ENCODE data around the gene POLQ.

The POLQ gene

DNA sequence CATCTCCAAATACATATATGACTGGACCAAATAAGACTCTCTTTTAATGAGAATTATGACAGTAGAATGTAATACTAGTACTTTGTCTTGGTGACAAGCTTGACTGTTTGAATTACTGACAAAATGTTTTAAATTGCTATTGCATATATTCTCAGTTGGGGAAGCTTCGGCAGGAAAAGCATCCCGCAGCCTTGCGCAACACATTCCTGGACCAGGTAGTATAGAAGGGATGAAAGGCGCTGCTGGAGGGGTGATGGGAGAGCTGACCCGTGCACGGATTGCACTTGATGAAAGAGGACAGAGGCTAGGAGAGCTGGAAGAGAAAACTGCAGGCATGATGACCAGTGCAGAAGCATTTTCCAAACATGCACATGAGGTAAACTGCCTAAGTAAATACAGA is 127.6 kb downstream of the POLQ start:
- H3K79me2 ChIP-seq (ENCODE audit: insufficient read depth, low read length): no peaks in the 10 kb centered on the region
- H3K27ac ChIP-seq (ENCODE audit: low read length): no peak overlapping the region
- H3K27me3 ChIP-seq (ENCODE audit: insufficient read depth, low read length, poor library complexity): no peaks in the 10 kb centered on the region
- TF ChIP-seq, protein P1, sequence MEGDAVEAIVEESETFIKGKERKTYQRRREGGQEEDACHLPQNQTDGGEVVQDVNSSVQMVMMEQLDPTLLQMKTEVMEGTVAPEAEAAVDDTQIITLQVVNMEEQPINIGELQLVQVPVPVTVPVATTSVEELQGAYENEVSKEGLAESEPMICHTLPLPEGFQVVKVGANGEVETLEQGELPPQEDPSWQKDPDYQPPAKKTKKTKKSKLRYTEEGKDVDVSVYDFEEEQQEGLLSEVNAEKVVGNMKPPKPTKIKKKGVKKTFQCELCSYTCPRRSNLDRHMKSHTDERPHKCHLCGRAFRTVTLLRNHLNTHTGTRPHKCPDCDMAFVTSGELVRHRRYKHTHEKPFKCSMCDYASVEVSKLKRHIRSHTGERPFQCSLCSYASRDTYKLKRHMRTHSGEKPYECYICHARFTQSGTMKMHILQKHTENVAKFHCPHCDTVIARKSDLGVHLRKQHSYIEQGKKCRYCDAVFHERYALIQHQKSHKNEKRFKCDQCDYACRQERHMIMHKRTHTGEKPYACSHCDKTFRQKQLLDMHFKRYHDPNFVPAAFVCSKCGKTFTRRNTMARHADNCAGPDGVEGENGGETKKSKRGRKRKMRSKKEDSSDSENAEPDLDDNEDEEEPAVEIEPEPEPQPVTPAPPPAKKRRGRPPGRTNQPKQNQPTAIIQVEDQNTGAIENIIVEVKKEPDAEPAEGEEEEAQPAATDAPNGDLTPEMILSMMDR (IDR thresholded peaks at IDR 0.05; ENCODE audit: borderline replicate concordance, extremely low read depth, low read length, poor library complexity, severe bottlenecking): no peak
- TF ChIP-seq EZH2 (IDR thresholded peaks at IDR 0.05; ENCODE audit: borderline replicate concordance, low read depth, low read length, severe bottlenecking): no peak
- no peak overlapping the region for H3K4me2 ChIP-seq (ENCODE audit: insufficient read depth, low read length)
- no peak overlapping the region for H2AFZ ChIP-seq (ENCODE audit: low read depth, low read length)
- H3K36me3 ChIP-seq (ENCODE audit: insufficient read depth, low read length): peaks cover 4% of the 10 kb centered on the region; the same call in 1 of the 2 replicates
- ATAC-seq (ENCODE audit: insufficient read depth, low read depth) (no peak), DNase-seq (no peak)
- H3K4me3 ChIP-seq (ENCODE audit: low read depth in 1 of 2, low read length in 2 of 2): no peak overlapping the region
- H3K9me3 ChIP-seq (ENCODE audit: insufficient read depth, low read length, severe bottlenecking): no peaks in the 10 kb centered on the region
- no peaks in the 10 kb centered on the region for H3K4me1 ChIP-seq (ENCODE audit: insufficient read depth, low read length)
- H4K20me1 ChIP-seq (ENCODE audit: insufficient read depth, low read length): no peaks in the 10 kb centered on the region
- H3K9ac ChIP-seq (ENCODE audit: low read depth, low read length): no peak overlapping the region

DNA sequence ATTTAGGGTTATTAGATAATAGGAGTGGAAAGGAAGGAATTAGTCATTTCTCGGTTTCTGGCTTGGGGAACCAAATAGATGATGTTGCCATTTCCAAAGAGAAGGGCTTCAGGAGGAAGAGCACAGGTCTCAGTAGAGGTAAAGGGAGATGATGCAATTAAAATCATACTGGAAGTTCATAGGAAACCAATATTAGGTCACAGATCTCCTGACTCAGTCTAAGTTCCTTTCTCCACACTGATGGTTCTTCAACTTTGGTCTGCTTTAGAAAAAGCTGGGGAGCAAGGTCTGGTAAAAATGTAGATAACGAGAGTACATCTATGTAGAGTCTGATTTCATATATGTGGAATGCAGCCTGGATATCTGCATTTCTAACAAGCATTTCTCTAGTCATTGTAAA is 130.9 kb downstream of the POLQ start:
- H3K9ac ChIP-seq (ENCODE audit: low read depth, low read length): no peak overlapping the region
- H3K27ac ChIP-seq (ENCODE audit: low read length): no peak overlapping the region
- no peak overlapping the region for H3K4me3 ChIP-seq (ENCODE audit: low read depth in 1 of 2, low read length in 2 of 2)
- no peak for ATAC-seq (ENCODE audit: insufficient read depth, low read depth)
- TF ChIP-seq EZH2 (IDR thresholded peaks at IDR 0.05; ENCODE audit: borderline replicate concordance, low read depth, low read length, severe bottlenecking): no peak
- TF ChIP-seq, protein P1 (IDR thresholded peaks at IDR 0.05; ENCODE audit: borderline replicate concordance, extremely low read depth, low read length, poor library complexity, severe bottlenecking): no peak
- H3K27me3 ChIP-seq (ENCODE audit: insufficient read depth, low read length, poor library complexity): no peaks in the 10 kb centered on the region
- no peaks in the 10 kb centered on the region for H3K9me3 ChIP-seq (ENCODE audit: insufficient read depth, low read length, severe bottlenecking)
- no peaks in the 10 kb centered on the region for H3K4me1 ChIP-seq (ENCODE audit: insufficient read depth, low read length)
- no peaks in the 10 kb centered on the region for H4K20me1 ChIP-seq (ENCODE audit: insufficient read depth, low read length)
- DNase-seq: no peak
- H2AFZ ChIP-seq (ENCODE audit: low read depth, low read length): no peak overlapping the region
- H3K79me2 ChIP-seq (ENCODE audit: insufficient read depth, low read length): no peaks in the 10 kb centered on the region
- no peaks in the 10 kb centered on the region for H3K36me3 ChIP-seq (ENCODE audit: insufficient read depth, low read length)
- no peak overlapping the region for H3K4me2 ChIP-seq (ENCODE audit: insufficient read depth, low read length)

DNA sequence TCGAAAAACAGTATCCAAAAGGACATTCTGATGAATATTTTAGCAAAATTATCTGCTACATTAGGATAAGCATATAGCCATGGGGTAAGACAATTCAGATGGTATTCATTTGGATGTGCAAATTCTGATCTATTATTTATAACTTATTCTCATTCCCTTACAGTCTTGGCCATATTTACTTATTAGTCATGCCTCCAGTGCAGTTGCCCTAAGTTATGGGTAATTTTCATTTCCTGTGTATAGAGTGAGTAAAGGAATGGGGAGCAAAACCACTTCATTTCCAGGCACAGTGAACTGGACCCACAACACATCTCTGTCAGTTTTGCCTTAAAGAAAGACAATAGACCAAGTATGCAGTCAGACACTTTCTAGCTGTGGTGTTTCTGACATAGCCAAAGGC is 134.3 kb downstream of the POLQ start:
- no peak overlapping the region for H2AFZ ChIP-seq (ENCODE audit: low read depth, low read length)
- no peak overlapping the region for H3K9ac ChIP-seq (ENCODE audit: low read depth, low read length)
- TF ChIP-seq, protein P1 (IDR thresholded peaks at IDR 0.05; ENCODE audit: borderline replicate concordance, extremely low read depth, low read length, poor library complexity, severe bottlenecking): no peak
- TF ChIP-seq EZH2 (IDR thresholded peaks at IDR 0.05; ENCODE audit: borderline replicate concordance, low read depth, low read length, severe bottlenecking): no peak
- H3K4me1 ChIP-seq (ENCODE audit: insufficient read depth, low read length): no peaks in the 10 kb centered on the region
- H3K4me3 ChIP-seq (ENCODE audit: low read depth in 1 of 2, low read length in 2 of 2): no peak overlapping the region
- H3K4me2 ChIP-seq (ENCODE audit: insufficient read depth, low read length): no peak overlapping the region
- H3K27ac ChIP-seq (ENCODE audit: low read length): no peak overlapping the region
- H3K79me2 ChIP-seq (ENCODE audit: insufficient read depth, low read length): no peaks in the 10 kb centered on the region
- no peaks in the 10 kb centered on the region for H3K27me3 ChIP-seq (ENCODE audit: insufficient read depth, low read length, poor library complexity)
- H4K20me1 ChIP-seq (ENCODE audit: insufficient read depth, low read length): no peaks in the 10 kb centered on the region
- no peaks in the 10 kb centered on the region for H3K9me3 ChIP-seq (ENCODE audit: insufficient read depth, low read length, severe bottlenecking)
- DNase-seq (no peak), ATAC-seq (ENCODE audit: insufficient read depth, low read depth) (no peak)
- no peaks in the 10 kb centered on the region for H3K36me3 ChIP-seq (ENCODE audit: insufficient read depth, low read length)

DNA sequence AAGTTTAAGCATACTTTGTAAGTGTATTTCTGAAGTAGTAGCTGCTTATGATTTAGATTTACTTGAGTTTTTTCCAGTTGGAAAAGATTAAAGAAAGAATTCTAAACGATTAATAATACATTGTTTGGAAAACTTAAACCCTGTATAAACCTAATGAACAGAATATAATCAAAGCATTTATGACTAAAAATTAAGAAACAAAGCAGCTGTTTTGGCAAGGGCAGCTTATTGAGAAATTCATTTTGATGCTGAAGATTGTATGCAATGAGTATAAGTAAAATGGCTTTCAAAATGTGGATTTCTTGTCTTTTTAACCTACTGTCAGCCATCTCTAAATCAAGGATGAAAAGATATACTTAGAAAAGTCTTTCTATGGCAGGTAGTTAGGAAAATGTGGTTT is 140.2 kb downstream of the POLQ start:
- no peak overlapping the region for H3K4me2 ChIP-seq (ENCODE audit: insufficient read depth, low read length)
- DNase-seq (no peak), ATAC-seq (ENCODE audit: insufficient read depth, low read depth) (no peak)
- no peak overlapping the region for H3K9ac ChIP-seq (ENCODE audit: low read depth, low read length)
- H3K4me3 ChIP-seq (ENCODE audit: low read depth in 1 of 2, low read length in 2 of 2): no peak overlapping the region
- no peak for TF ChIP-seq EZH2 (IDR thresholded peaks at IDR 0.05; ENCODE audit: borderline replicate concordance, low read depth, low read length, severe bottlenecking)
- TF ChIP-seq, protein P1 (IDR thresholded peaks at IDR 0.05; ENCODE audit: borderline replicate concordance, extremely low read depth, low read length, poor library complexity, severe bottlenecking): no peak
- H3K36me3 ChIP-seq (ENCODE audit: insufficient read depth, low read length): no peaks in the 10 kb centered on the region
- H3K9me3 ChIP-seq (ENCODE audit: insufficient read depth, low read length, severe bottlenecking): no peaks in the 10 kb centered on the region
- H3K27me3 ChIP-seq (ENCODE audit: insufficient read depth, low read length, poor library complexity): no peaks in the 10 kb centered on the region
- no peak overlapping the region for H3K27ac ChIP-seq (ENCODE audit: low read length)
- H4K20me1 ChIP-seq (ENCODE audit: insufficient read depth, low read length): no peaks in the 10 kb centered on the region
- no peaks in the 10 kb centered on the region for H3K79me2 ChIP-seq (ENCODE audit: insufficient read depth, low read length)
- no peak overlapping the region for H2AFZ ChIP-seq (ENCODE audit: low read depth, low read length)
- H3K4me1 ChIP-seq (ENCODE audit: insufficient read depth, low read length): no peaks in the 10 kb centered on the region

All from DND-41 (cell line).